T-cell (primary cell): ENCODE measurements around the gene SSMEM1. TPM values are rescaled to one million over a fixed set of nuclear protein-coding genes. Genes with fewer than 3 reads are reported as not detected.
"Not testable (repeated sequence)": the region's sequence is repeated elsewhere in the genome, so short reads cannot be mapped to it uniquely, and the experiment has no call there.

Experiments used
- ATAC-seq, 4 experiments: fragments of 200-7000 bp in 3 of 4; fragments of 150-1000 bp in 1 of 4; cut with Tn5 transposase; replicated peaks in 1 of 4; 1 replicate in 3 of 4; 2 replicates in 1 of 4; pipeline ENCODE4 v1.10.0; 2021; ENCODE audit warnings: moderate library complexity in 3 of 4, mild to moderate bottlenecking in 2 of 4, moderate number of reproducible peaks in 1 of 4
- CTCF ChIA-PET, 2 donors: fragments of 300-600 bp; sonication (Branson Sonifier 250); formaldehyde crosslinking; loops; one replicate each; lab custom pipeline; 2022; ENCODE audit warnings: antibody characterized with exemption in 2 of 2; lab: Charles Lee
- POLR2A ChIA-PET, 2 donors: fragments of 300-600 bp; sonication (Branson Sonifier 250); formaldehyde crosslinking; loops; one replicate each; lab custom pipeline; 2022; ENCODE audit warnings: antibody characterized with exemption in 2 of 2; lab: Charles Lee
- DNase-seq, 35 experiments: peaks; one replicate each; pipeline versions ENCODE4 v3.0.0 to v3.0.0-alpha.2; 2013 to 2023
- H3K27ac ChIP-seq: one replicate; pipeline ENCODE4 v1.5.1; 2013; ENCODE audit warnings: low read length
- H3K27me3 ChIP-seq, 2 experiments: replicated peaks in 1 of 2; 1 replicate in 1 of 2; 2 replicates in 1 of 2; pipeline versions ENCODE4 v1.6.1 to v1.7.0; 2013; ENCODE audit warnings: low read length in 1 of 2, mixed read lengths in 1 of 2; ENCODE audit not compliant: control insufficient read depth in 2 of 2, insufficient read depth in 2 of 2; ENCODE audit errors: extremely low read depth in 1 of 2
- H3K36me3 ChIP-seq, 2 donors: 1 replicate in 1 of 2; 2 replicates in 1 of 2; pipeline versions ENCODE4 v1.6.1 to v1.7.0; 2013; ENCODE audit warnings: low read length in 1 of 2; ENCODE audit not compliant: control insufficient read depth in 2 of 2, insufficient read depth in 1 of 2; ENCODE audit errors: extremely low read depth in 1 of 2
- H3K4me1 ChIP-seq, 2 experiments: 1 replicate in 1 of 2; 2 replicates in 1 of 2; pipeline versions ENCODE4 v1.6.1 to v1.7.0; 2013; ENCODE audit warnings: low read length in 2 of 2, mixed read lengths in 1 of 2; ENCODE audit not compliant: insufficient read depth in 2 of 2, control insufficient read depth in 1 of 2; ENCODE audit errors: extremely low read depth in 1 of 2
- H3K4me3 ChIP-seq, 2 donors: 1 replicate in 1 of 2; 2 replicates in 1 of 2; pipeline versions ENCODE4 v1.5.1 to v1.7.0; 2013; ENCODE audit warnings: mild to moderate bottlenecking in 2 of 2, low read length in 1 of 2, moderate library complexity in 1 of 2; ENCODE audit not compliant: control insufficient read depth in 1 of 2; ENCODE audit errors: extremely low read depth in 1 of 2
- H3K9me3 ChIP-seq: 2 replicates; pipeline ENCODE4 v1.7.0; 2013
- H3K27ac Mint-ChIP-seq, 2 donors: one replicate each; pipeline ENCODE4 v1.8.0; 2020 to 2021; ENCODE audit warnings: mild to moderate bottlenecking in 2 of 2, mixed read lengths in 2 of 2
- H3K27me3 Mint-ChIP-seq, 2 donors: one replicate each; pipeline ENCODE4 v1.8.0; 2021 to 2022; ENCODE audit warnings: mixed read lengths in 2 of 2
- H3K36me3 Mint-ChIP-seq: one replicate; pipeline ENCODE4 v1.8.0; 2021; ENCODE audit warnings: mixed read lengths
- H3K4me1 Mint-ChIP-seq, 3 donors: one replicate each; pipeline ENCODE4 v1.8.0; 2020 to 2022; ENCODE audit warnings: mixed read lengths in 3 of 3, mild to moderate bottlenecking in 1 of 3
- H3K4me3 Mint-ChIP-seq, 3 donors: one replicate each; pipeline ENCODE4 v1.8.0; 2020 to 2022; ENCODE audit warnings: mild to moderate bottlenecking in 3 of 3, mixed read lengths in 3 of 3, moderate library complexity in 3 of 3
- H3K9me3 Mint-ChIP-seq, 3 donors: one replicate each; pipeline ENCODE4 v1.8.0; 2020 to 2022; ENCODE audit warnings: mixed read lengths in 3 of 3
- WGBS: methylation state at CpG from one replicate; pipeline ENCODE4 v1.1.5; 2013; ENCODE audit warnings: missing lambda C conversion rate; ENCODE audit not compliant: insufficient coverage; 5-methylcytosine and 5-hydroxymethylcytosine counted together
- total RNA-seq, 35 experiments: library from RNA in 6 of 35; stranded (reverse) in 6 of 35; fragments of 120-200 nt in 1 of 35; gene quantifications; one replicate each; pipeline versions ENCODE4 v1.2.1 to v1.2.4 and lab custom pipeline; 2013 to 2026

Gene SSMEM1
- total RNA-seq, 5 donors from 2014 or later (not counting 1 experiment from before 2014, with no cell fraction given) = not detected

GRCh38 chr7:130224923-130225322 is 17.3 kb downstream of the SSMEM1 start:
- H3K4me1 ChIP-seq, H3K9me3 ChIP-seq, H3K27ac Mint-ChIP-seq, H3K4me3 ChIP-seq, H3K4me3 Mint-ChIP-seq, H3K27ac ChIP-seq, H3K9me3 Mint-ChIP-seq, H3K36me3 ChIP-seq, DNase-seq, H3K27me3 Mint-ChIP-seq, H3K4me1 Mint-ChIP-seq, H3K36me3 Mint-ChIP-seq, H3K27me3 ChIP-seq, ATAC-seq: not testable (repeated sequence)
- WGBS = 100% methylated on average over 2 of the region's 3 CpGs
- POLR2A ChIA-PET = interaction anchor here in 1 of 2 donors (0.6 kb wide), 1 partner anchor 112 kb away, joined by 3 read pairs; no protein-coding TSS in a partner anchor
- CTCF ChIA-PET = interaction anchor here in 1 of 2 donors (0.8 kb wide), 1 partner anchor 16 kb away, joined by 4 read pairs; no protein-coding TSS in a partner anchor

GRCh38 chr7:130226333-130226732 is 18.7 kb downstream of the SSMEM1 start:
- DNase-seq (no peak), ATAC-seq (no peak)
- Mint-ChIP-seq H3K27me3 (peaks cover 0 to 3% of the 10 kb centered on the region in 2 donors), H3K9me3 (no peaks in the 10 kb centered on the region), H3K4me1 (no peaks in the 10 kb centered on the region), H3K4me3 (no peak overlapping the region), H3K36me3 (no peaks in the 10 kb centered on the region), H3K27ac (no peak overlapping the region)
- ChIA-PET CTCF (interaction anchor here in 1 of 2 donors (0.7 kb wide), 1 partner anchor 87 kb away, joined by 3 read pairs; no protein-coding TSS in a partner anchor), POLR2A (interaction anchor here in 1 of 2 donors (0.6 kb wide), 1 partner anchor 85 kb away, joined by 3 read pairs; no protein-coding TSS in a partner anchor)
- Histone ChIP-seq H3K4me1 (no peaks in the 10 kb centered on the region), H3K4me3 (no peak overlapping the region), H3K27me3 (peaks cover 0 to 5% of the 10 kb centered on the region in 2 experiments), H3K9me3 (no peaks in the 10 kb centered on the region), H3K27ac (no peak overlapping the region), H3K36me3 (no peaks in the 10 kb centered on the region)
- WGBS = 100% methylated on average over 1 of the region's 1 CpG

- no CpG with 5 or more reads among the region's 1 CpG for WGBS
- H3K27ac ChIP-seq = no peak overlapping the region
- POLR2A ChIA-PET = interaction anchor here in 1 of 2 donors (0.7 kb wide), 1 partner anchor 233 kb away, joined by 3 read pairs; no protein-coding TSS in a partner anchor
Measured at GRCh38 chr7:130227883-130228575, 20.4 kb downstream of the SSMEM1 start.

GRCh38 chr7:130228840-130229502 is 21.3 kb downstream of the SSMEM1 start:
- Mint-ChIP-seq H3K4me3 (no peak overlapping the region), H3K27ac (no peak overlapping the region), H3K9me3 (no peaks in the 10 kb centered on the region), H3K4me1 (no peaks in the 10 kb centered on the region), H3K36me3 (no peaks in the 10 kb centered on the region), H3K27me3 (peaks cover 0 to 3% of the 10 kb centered on the region in 2 donors)
- Histone ChIP-seq H3K4me1 (no peaks in the 10 kb centered on the region), H3K4me3 (no peak overlapping the region), H3K9me3 (no peaks in the 10 kb centered on the region), H3K27ac (no peak overlapping the region), H3K27me3 (peaks cover 0 to 10% of the 10 kb centered on the region in 2 experiments), H3K36me3 (no peaks in the 10 kb centered on the region)
- CTCF ChIA-PET = no interaction called here
- DNase-seq (no peak), ATAC-seq (no peak)
- WGBS = 90% methylated on average over 4 of the region's 7 CpGs
- POLR2A ChIA-PET = no interaction called here

More at GRCh38 chr7:130227883-130228575, 20.4 kb downstream of the SSMEM1 start:
- Histone ChIP-seq H3K27me3 (peaks cover 0 to 11% of the 10 kb centered on the region in 2 experiments), H3K9me3 (no peaks in the 10 kb centered on the region), H3K4me3 (no peak overlapping the region), H3K4me1 (no peaks in the 10 kb centered on the region), H3K36me3 (no peaks in the 10 kb centered on the region)
- no peaks in the 10 kb centered on the region for H3K9me3 Mint-ChIP-seq
- CTCF ChIA-PET = interaction anchor here in 1 of 2 donors (0.6 kb wide), 1 partner anchor 1370 kb away, joined by 3 read pairs; no protein-coding TSS in a partner anchor
- H3K27me3 Mint-ChIP-seq = peaks cover 0 to 3% of the 10 kb centered on the region in 2 donors
- no peaks in the 10 kb centered on the region for H3K4me1 Mint-ChIP-seq
- H3K36me3 Mint-ChIP-seq = no peaks in the 10 kb centered on the region
- no peak overlapping the region for H3K27ac Mint-ChIP-seq
- DNase-seq = no peak
- no peak for ATAC-seq
- no peak overlapping the region for H3K4me3 Mint-ChIP-seq

- H3K4me1 Mint-ChIP-seq = not testable (repeated sequence)
Measured at GRCh38 chr7:130229981-130230380, 22.3 kb downstream of the SSMEM1 start.

GRCh38 chr7:130231792-130232191 is 24.1 kb downstream of the SSMEM1 start:
- H3K9me3 Mint-ChIP-seq = no peaks in the 10 kb centered on the region
- Histone ChIP-seq H3K4me1 (no peaks in the 10 kb centered on the region), H3K27me3 (peaks cover 0 to 12% of the 10 kb centered on the region in 2 experiments), H3K27ac (no peak overlapping the region), H3K4me3 (no peak overlapping the region), H3K36me3 (no peaks in the 10 kb centered on the region), H3K9me3 (no peaks in the 10 kb centered on the region)
- H3K4me1 Mint-ChIP-seq = no peaks in the 10 kb centered on the region
- no peak for ATAC-seq
- no peak overlapping the region for H3K27ac Mint-ChIP-seq
- 87% methylated on average over 5 of the region's 6 CpGs for WGBS
- POLR2A ChIA-PET = no interaction called here
- H3K27me3 Mint-ChIP-seq = peaks cover 6 to 8% of the 10 kb centered on the region in 2 donors
- H3K4me3 Mint-ChIP-seq = no peak overlapping the region
- DNase-seq = no peak
- no peaks in the 10 kb centered on the region for H3K36me3 Mint-ChIP-seq
- CTCF ChIA-PET = no interaction called here

More at GRCh38 chr7:130229981-130230380, 22.3 kb downstream of the SSMEM1 start:
- H3K27me3 ChIP-seq, DNase-seq, H3K4me3 ChIP-seq, ATAC-seq, H3K4me3 Mint-ChIP-seq, H3K36me3 ChIP-seq, H3K4me1 ChIP-seq, H3K27ac Mint-ChIP-seq, H3K9me3 ChIP-seq, H3K9me3 Mint-ChIP-seq, POLR2A ChIA-PET, H3K36me3 Mint-ChIP-seq, H3K27ac ChIP-seq, CTCF ChIA-PET, H3K27me3 Mint-ChIP-seq: not testable (repeated sequence)
- WGBS = 97% methylated on average over 17 of the region's 28 CpGs
